NCI-H2081 (cell line): ENCODE data around the gene MYOC.
"Not testable (repeated sequence)": the region's sequence is repeated elsewhere in the genome, so short reads cannot be mapped to it uniquely, and the experiment has no call there.

ENCODE experiments used
- DNase-seq, 2 experiments: peaks; one replicate each; lab custom pipeline; 2025; lab: John Stamatoyannopoulos, UW

The MYOC gene

GRCh38 chr1:171653796-171654195, 1.3 kb upstream of the MYOC start:
- no peak for DNase-seq

GRCh38 chr1:171646249-171646560, 6.3 kb downstream of the MYOC start:
- DNase-seq = no peak

- DNase-seq = no peak
Measured at GRCh38 chr1:171645553-171646248, 6.8 kb downstream of the MYOC start.

- peak; percentile 90 to 91 for DNase-seq
Measured at GRCh38 chr1:171644805-171645483, 7.5 kb downstream of the MYOC start.

- DNase-seq = no peak
Measured at GRCh38 chr1:171643156-171643555, 9.3 kb downstream of the MYOC start.

GRCh38 chr1:171642197-171642596, 10.3 kb downstream of the MYOC start:
- DNase-seq = no peak

- DNase-seq = no peak
Measured at GRCh38 chr1:171641076-171641864, 11.2 kb downstream of the MYOC start.

- no peak for DNase-seq
Measured at GRCh38 chr1:171640225-171640624, 12.3 kb downstream of the MYOC start.

GRCh38 chr1:171637928-171638576, 14.4 kb downstream of the MYOC start:
- no peak for DNase-seq

GRCh38 chr1:171636141-171636540, 16.3 kb downstream of the MYOC start:
- no peak for DNase-seq

- DNase-seq = no peak
Measured at GRCh38 chr1:171635661-171636060, 16.8 kb downstream of the MYOC start.

GRCh38 chr1:171628225-171628624, 24.3 kb downstream of the MYOC start:
- DNase-seq = no peak

- no peak for DNase-seq
Measured at GRCh38 chr1:171627020-171627419, 25.5 kb downstream of the MYOC start.

- DNase-seq = no peak
Measured at GRCh38 chr1:171625225-171625624, 27.3 kb downstream of the MYOC start.

GRCh38 chr1:171623651-171624331, 28.7 kb downstream of the MYOC start:
- DNase-seq = no peak

- no peak for DNase-seq
Measured at GRCh38 chr1:171622152-171622462, 30.4 kb downstream of the MYOC start, which contains the start of gene MYOCOS. Gene MYOCOS, plus strand, starts transcription at chr1:171622243. Its CDS starts 1,641 bp downstream, at chr1:171623884.

- no peak for DNase-seq
Measured at GRCh38 chr1:171616586-171616985, 35.9 kb downstream of the MYOC start.

- not testable (repeated sequence) for DNase-seq
Measured at GRCh38 chr1:171615122-171615906, 37.2 kb downstream of the MYOC start.

GRCh38 chr1:171613282-171613681, 39.2 kb downstream of the MYOC start:
- no peak for DNase-seq

- no peak for DNase-seq
Measured at GRCh38 chr1:171611306-171611705, 41.2 kb downstream of the MYOC start.

- no peak for DNase-seq
Measured at GRCh38 chr1:171610385-171610784, 42.1 kb downstream of the MYOC start.
